GM18526 (cell line): ENCODE measurements around the gene TMEM135.

ENCODE experiments used
- POLR2A ChIP-seq: IDR thresholded peaks from 3 replicates; pipeline ENCODE4 v1.6.1; 2011; ENCODE audit not compliant: insufficient read length; ENCODE audit errors: extremely low read depth

TMEM135 gene

DNA sequence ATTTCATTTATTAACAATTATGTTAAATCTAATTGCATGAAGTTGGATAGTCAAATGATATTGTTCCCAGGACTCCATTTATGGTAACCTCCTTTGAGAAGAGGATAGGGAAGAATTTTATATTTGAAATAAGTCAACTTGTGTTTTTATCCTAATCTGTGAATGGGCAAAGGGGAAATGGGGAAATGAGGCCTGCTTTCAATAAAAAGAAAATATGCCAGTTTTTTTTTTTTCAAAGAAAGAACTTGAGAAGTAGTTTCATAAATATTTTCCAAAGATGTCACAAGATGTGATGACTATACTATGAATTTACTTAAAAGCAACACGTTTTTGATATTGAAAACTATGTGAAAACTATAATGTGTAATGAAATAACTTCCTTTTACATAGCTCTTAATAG, 201.8 kb downstream of the TMEM135 start:
- TF ChIP-seq POLR2A, result no peak

DNA sequence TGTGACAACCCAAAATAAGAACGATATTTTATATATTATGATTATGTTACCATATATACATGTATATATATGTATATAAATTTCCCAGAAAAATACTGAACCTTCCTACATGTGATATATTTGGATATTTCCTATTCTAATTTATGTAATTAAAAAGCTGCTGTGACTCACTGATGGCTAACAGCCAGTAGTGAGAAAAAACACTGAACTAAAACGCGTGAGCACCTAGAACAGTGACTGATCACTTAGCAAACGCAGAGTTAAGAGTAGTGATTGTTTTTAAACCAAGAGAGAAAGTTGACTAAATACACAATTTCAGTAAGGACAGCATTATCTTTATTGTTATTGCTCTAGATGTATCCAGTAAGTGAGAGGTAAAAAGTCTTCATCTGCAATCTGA, 213.8 kb downstream of the TMEM135 start:
- TF ChIP-seq POLR2A, result no peak

DNA sequence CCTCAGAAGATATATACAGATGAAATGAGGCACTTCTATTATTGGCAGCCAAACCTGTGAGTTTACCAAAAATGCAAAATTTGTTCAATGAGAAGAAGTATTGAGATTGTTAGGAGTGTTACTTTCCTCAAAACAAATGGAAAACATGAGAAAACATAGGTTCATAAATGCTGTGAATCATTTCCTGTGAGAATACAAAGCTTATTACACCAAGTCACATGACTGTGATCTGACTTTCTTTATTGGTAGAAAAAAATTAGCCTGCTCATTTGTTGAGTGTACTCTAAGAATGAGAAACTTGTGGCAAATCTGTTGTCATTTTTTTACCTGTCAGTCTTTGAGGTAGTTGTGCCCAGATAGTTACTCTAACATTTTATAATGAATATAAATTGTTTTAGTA, 215.1 kb downstream of the TMEM135 start:
- TF ChIP-seq POLR2A, result no peak

DNA sequence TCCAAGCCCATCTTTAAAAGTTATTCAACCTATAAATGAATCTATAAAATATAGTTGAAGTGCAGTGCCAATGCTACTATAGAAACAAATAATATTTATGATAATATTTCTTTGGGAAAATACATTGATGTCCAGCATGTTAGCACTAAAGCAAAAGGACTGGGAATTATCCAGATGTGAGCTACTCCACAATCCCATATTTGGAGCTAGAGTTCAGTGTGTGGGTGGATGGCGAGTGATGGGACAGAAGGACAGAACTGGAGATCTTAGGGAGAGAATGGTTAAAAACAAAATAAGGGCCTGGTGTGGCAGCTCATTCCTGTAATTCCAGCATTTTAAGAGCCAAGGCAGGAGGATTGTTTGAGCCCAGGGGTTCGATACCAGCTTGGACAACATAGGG, 216.8 kb downstream of the TMEM135 start:
- TF ChIP-seq POLR2A, result no peak

DNA sequence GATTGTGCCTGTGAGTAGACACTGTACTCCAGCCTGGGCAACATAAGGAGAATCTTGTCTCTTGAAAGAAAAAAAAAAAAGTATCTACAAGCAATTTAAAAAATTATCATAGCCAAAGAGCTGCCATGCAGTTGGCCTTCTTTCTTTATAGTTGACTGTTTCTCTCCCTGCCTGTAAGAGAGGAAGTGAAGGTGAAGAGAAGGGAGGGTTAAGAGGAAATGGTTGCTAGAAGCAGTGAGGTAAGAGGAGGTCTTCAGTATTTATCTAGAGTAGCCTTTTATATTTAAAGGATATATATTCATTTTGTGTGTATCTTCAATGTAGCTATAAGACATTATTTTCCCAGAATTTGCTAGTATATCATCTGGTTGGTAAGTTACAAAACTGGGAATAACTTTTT, 217.9 kb downstream of the TMEM135 start:
- TF ChIP-seq POLR2A, result no peak

DNA sequence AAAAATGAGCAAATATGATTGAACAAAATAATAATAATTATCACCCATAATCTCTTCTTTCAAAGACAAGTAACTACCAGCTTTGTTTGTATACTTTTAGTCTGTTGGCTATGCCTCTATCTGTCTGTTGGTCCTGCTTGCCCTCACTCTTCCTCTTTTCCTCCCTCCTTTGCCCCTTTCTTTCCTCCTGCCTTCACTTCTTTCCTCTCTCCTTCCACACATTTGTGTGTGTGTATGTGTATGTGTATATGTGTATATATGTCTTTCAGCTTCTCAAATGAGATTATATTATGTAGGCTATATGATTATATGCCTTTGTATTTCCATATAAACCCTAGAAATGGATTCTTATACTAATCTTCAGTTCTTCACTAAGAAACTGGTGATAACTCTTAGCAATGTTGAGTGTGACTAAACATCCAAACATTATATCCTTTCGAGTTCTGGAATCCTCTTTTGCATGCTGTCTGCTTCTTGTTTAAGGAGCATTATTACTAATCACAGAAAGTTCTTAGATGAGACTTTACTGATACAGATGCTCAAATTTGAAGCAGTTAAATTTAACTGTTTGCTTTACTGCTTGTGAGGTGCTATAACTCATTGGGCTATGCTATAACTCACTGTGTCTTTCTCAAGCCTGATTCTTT, 219.1 kb downstream of the TMEM135 start:
- no peak for TF ChIP-seq POLR2A

DNA sequence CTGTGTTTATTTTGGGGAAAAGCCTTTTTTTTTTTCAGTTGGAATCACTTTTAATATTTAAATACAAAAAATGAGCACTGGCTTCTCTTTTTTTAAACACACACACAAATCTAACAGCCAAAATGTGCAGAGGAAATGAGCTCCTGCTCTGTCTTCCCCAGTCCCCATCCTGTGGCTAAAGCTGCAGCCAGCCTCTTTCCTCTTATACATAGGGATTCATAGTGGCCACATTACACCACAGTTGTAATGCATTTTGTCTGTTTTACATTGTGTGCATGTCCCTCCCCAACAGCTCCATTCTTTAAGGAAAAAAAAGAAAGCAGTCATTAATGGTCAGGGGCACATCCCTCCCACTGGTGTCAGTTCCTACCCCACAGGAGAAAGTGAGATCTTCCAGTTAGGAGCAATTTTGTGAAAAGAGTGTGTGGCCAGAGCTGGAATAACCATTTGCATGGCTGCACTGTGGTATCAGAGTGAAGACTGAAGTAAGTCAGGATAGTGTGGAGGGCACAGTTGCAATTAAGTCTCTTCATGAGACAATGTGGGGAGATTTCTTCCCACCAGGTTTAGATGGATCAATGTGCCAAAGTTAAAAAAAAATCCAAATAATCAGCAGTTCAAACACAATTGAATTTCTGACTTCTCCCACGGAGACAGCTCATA, 220.6 kb downstream of the TMEM135 start:
- TF ChIP-seq POLR2A, result no peak

DNA sequence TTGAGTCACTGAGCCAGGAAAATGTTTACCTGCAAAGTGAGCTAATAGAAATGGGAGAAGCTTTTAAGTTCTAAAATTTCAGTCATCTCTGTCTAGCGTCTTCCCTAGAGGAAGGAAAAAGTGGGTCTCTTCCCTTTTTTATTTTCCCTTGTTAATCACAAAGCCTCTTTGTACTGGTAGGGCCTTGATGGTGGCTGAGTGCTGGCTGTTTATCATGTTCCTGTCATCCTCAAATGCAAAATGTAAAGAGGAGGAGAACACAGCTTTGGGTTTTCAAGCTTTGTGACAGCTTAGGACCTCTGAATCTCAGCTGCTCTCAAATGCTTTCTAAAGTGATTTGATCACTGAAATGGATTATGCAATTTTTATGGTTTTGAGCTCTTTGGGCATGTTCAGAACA, 222.0 kb downstream of the TMEM135 start:
- TF ChIP-seq POLR2A, result no peak

DNA sequence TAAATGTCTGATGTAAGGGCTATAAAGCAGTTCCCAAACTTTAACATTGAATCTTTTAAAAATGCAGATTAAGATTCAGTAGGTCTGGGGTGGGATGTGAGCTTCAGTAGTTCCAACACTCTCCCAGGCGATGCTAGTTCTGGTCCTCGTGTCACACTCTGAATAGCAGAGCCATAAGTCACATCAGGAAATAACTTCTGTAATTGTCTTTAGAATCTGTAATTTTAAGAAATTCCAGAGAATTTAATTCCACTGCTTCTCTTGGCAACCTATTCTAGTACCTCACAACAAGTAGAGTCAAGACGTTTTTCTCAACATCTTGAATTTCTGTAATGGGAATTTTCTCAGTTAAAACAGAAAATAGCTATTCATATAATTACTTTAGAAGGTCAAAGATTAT, 223.1 kb downstream of the TMEM135 start:
- TF ChIP-seq POLR2A, result no peak

DNA sequence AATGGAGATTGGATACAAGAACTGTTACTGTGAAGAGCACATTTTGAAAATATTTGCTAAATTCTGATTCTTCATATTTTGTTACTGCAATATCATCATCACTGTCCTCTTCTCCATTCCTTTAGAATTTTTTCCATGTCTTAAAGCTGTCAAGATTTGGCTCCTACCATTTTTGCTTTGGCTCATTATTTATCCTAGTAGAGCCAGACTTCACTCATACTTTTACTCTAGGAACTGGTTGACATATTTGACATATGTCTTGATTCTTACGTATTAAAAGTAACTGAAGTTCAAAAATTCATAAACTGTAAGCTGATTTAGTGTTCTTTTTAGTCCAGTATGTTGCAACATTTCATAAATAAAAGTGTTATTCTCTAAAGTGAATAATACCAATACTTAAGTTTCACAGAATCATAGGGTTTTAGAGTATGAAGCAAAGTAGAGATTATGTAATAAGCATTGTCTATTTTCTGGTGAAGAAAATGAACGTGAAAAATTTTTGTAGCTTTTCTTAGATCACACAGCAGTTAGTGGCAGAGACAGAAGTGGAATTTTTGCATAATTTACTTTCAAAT, 225.6 kb downstream of the TMEM135 start:
- TF ChIP-seq POLR2A, result no peak

DNA sequence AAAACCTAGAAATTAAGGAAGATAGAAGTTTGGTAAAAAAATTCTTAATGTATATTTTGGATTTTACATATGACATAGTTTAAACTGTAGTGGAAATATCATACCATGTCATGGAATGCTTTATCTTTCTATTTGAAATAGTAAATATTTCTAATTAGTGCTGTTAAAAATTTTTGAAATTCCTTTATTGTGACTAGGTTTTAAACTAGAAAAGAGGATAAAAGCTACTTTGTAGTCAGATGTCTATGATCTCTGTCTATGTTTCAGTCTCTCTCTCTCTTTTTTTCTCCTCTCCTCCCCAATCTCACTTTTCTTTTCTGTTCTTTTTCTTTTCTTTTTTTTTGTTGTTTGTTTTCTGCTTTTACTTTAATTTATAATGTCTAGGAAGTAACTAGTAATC, 226.2 kb downstream of the TMEM135 start:
- TF ChIP-seq POLR2A, result no peak

DNA sequence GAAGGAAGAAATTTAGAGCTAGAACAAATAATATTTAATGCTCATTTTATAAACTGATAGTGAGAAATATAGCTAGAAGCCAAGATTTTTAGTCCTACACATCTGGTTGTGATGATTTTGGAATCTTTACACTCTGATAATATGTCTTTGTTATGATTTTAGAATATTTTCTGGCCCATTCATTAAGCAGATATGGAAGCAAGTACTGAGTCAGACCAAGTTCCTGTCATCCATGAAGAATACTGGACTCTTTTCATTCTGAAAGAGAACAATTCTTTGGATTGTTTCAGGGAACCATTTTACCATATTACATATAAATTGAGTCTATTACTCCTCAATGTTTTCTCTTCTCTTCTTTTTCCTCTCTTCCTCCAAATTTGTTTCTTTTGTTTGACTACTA, 227.4 kb downstream of the TMEM135 start:
- TF ChIP-seq POLR2A, result no peak

DNA sequence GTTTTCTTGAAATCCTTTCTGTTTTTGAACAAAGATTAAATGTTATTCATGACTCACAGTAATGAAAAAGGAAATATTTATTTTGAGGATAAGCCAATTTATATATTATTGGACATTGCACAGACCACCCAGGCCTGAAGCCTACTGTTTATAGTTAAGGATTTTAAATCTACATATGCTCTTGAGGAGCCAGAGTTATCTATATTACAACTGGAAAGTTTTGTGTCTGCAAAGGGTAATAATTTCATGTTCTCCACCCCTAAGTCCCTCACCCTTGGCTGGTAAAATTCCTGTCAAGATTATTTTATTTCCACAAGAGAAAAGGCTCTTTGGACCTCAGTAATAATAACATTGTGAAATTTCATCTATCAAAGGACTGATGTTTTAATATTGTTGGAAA, 228.2 kb downstream of the TMEM135 start:
- TF ChIP-seq POLR2A, result no peak

DNA sequence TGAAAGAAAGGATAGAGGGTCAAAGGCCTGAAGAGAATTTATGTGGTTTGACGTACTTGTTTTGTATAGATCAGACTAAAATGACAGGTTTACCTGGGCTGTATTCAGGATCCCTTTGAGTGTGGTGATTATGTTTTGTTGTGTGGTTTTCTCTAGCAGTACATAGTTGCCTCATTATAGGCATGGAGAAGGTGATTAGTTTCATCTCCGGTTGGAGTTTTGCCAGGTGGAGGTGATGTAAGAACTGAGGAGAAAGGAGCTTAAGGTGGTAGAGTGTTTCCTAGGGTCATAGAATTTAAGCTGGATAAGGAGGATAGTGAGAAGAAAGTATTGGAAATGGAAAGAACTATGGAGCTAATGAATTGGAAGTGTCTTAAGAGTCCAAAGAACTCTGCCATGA, 229.0 kb downstream of the TMEM135 start:
- no peak for TF ChIP-seq POLR2A

DNA sequence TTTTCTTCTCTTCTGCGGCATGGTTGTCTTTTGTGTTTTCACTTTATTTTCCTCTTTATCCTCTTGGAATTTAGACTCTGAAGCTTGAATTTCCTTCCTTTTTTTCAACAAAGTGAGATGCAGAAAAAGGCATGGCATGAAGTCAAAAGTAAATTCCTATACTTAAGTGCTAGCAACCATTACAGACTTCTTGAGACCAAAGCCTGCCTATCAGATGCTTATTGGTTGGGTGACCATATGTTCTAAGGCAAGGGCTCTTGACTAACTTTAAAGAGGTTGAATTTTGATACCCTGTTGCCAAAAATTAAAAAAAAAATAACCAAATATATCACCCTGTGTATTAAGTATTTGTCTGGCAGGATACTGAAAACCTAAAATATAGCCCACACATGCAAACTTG, 237.4 kb downstream of the TMEM135 start:
- TF ChIP-seq POLR2A, result no peak

DNA sequence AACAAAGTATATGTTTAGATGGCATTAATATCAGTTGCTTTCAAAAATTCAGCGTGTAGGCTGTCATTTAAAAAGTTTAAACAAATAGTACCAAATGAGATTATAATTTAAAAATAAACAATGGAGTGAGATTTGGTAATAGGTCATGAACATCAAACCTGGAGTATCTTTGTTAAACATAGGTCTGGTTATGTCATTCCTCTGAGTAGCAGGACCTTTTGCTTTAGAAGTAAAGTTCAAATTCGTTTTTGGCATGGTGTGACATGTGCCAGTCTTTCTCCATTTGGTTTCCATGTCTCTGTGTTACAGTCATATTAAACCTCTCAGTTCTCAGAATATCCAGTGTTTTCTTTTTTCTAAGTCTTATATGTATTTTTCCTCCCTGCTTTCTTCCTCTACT, 242.4 kb downstream of the TMEM135 start:
- TF ChIP-seq POLR2A, result no peak

DNA sequence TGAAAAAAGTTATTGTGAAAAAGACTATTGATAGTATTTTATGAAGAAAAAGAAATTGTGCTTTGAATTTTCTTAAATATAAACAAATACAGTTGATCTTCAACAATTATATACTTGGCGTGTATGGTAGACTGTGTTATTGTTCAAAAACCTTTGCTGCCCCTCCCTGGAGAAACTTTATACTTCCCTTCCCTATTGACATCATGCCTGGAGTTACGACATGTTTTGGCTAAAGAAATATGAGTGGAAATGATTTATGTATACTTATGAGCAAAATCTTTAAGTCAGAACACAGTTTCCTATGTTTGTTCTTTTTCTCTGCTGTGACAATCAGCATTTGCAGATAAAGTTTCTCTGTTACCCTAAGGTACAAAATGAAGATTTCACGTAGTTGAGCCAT, 243.8 kb downstream of the TMEM135 start:
- no peak for TF ChIP-seq POLR2A
